MCF 10A (cell line): ENCODE data around the gene ANKRD34A. TPM values are rescaled to one million over a fixed set of nuclear protein-coding genes. Genes with fewer than 3 reads are reported as not detected.

Source experiments
- BruUV-seq: library from RNA; stranded (reverse); fragments of 400-500 nt; replicated peaks from 2 replicates; lab custom pipeline; 2021; lab: Mats Ljungman, UMichigan
- CTCF ChIA-PET: fragments of 300-600 bp; sonication (Branson Sonifier 250); formaldehyde crosslinking; extraction: SDS; loops from one replicate; lab custom pipeline; 2021; ENCODE audit warnings: antibody characterized with exemption, inconsistent platforms; lab: Yijun Ruan, JAX
- POLR2A ChIA-PET: fragments of 300-600, 350-650 bp; sonication (Branson Sonifier 250); formaldehyde crosslinking; extraction: SDS; loops from one replicate; lab custom pipeline; 2020; ENCODE audit warnings: antibody characterized with exemption, inconsistent platforms; lab: Yijun Ruan, JAX
- DNase-seq: peaks from one replicate; pipeline ENCODE4 v3.0.0-alpha.2; 2018; ENCODE audit not compliant: unreplicated experiment
- H3K27ac Mint-ChIP-seq: one replicate; pipeline ENCODE4 v1.8.0; 2022; ENCODE audit warnings: mild to moderate bottlenecking, low read depth, mixed read lengths; ENCODE audit not compliant: unreplicated experiment
- H3K27me3 Mint-ChIP-seq: one replicate; pipeline ENCODE4 v1.8.0; 2022; ENCODE audit warnings: mixed read lengths; ENCODE audit not compliant: insufficient read depth, unreplicated experiment
- H3K36me3 Mint-ChIP-seq: one replicate; pipeline ENCODE4 v1.8.0; 2022; ENCODE audit warnings: mild to moderate bottlenecking, moderate library complexity, mixed read lengths; ENCODE audit not compliant: insufficient read depth, unreplicated experiment
- H3K4me1 Mint-ChIP-seq: one replicate; pipeline ENCODE4 v1.8.0; 2022; ENCODE audit warnings: mixed read lengths; ENCODE audit not compliant: insufficient read depth, unreplicated experiment
- H3K4me3 Mint-ChIP-seq: one replicate; pipeline ENCODE4 v1.8.0; 2022; ENCODE audit warnings: mild to moderate bottlenecking, moderate library complexity, mixed read lengths; ENCODE audit not compliant: unreplicated experiment
- H3K9me3 Mint-ChIP-seq: one replicate; pipeline ENCODE4 v1.8.0; 2022; ENCODE audit warnings: mixed read lengths; ENCODE audit not compliant: unreplicated experiment
- CTCF ChIP-seq: fragments of 200-600 bp; IDR thresholded peaks from one replicate; pipeline ENCODE4 v1.8.0; 2022; ENCODE audit warnings: antibody characterized with exemption, mild to moderate bottlenecking; ENCODE audit not compliant: unreplicated experiment
- intact Hi-C: fragments of 100-400 bp; cut with micrococcal nuclease; formaldehyde crosslinking; loops from 2 replicates; pipeline ENCODE4 v1.14.1; 2022
- total RNA-seq: library from RNA; stranded (reverse); gene quantifications from 2 replicates; pipeline ENCODE4 v1.2.3, GENCODE V29; 2022

ANKRD34A gene
- total RNA-seq, 1 experiment from 2014 or later, result 2.6 TPM

GRCh38 chr1:145961109-145961424, 3.3 kb downstream of the ANKRD34A start:
- BruUV-seq, result no TSS peak
- intact Hi-C loops, result loop anchor here (5.0 kb wide), 1 partner anchor 54 kb away; no protein-coding TSS in a partner anchor
- POLR2A ChIA-PET, result interaction anchor here (0.6 kb wide), 1 partner anchor 103 kb away, joined by 3 read pairs; no protein-coding TSS in a partner anchor
- H3K27me3 Mint-ChIP-seq, result no peaks in the 10 kb centered on the region
- DNase-seq, result no peak
- no peak overlapping the region for H3K27ac Mint-ChIP-seq
- peaks cover 67% of the 10 kb centered on the region for H3K4me1 Mint-ChIP-seq
- H3K4me3 Mint-ChIP-seq, result peak overlapping the region; percentile 52
- CTCF ChIA-PET, result interaction anchor here (1.1 to 9.1 kb wide), 2 partner anchors 18 to 69 kb away, joined by 3 to 145 read pairs; no protein-coding TSS in a partner anchor
- H3K36me3 Mint-ChIP-seq, result peaks cover 5% of the 10 kb centered on the region
- TF ChIP-seq CTCF, result no peak
- no peaks in the 10 kb centered on the region for H3K9me3 Mint-ChIP-seq

- Mint-ChIP-seq H3K9me3 (no peaks in the 10 kb centered on the region), H3K4me3 (peak overlapping the region; percentile 52), H3K36me3 (peaks cover 5% of the 10 kb centered on the region), H3K27me3 (no peaks in the 10 kb centered on the region), H3K27ac (no peak overlapping the region), H3K4me1 (peaks cover 72% of the 10 kb centered on the region)
- BruUV-seq, result no TSS peak
- TF ChIP-seq CTCF, result no peak
- DNase-seq, result no peak
- intact Hi-C loops, result loop anchor here (5.0 kb wide), 1 partner anchor 53 kb away; no protein-coding TSS in a partner anchor
- ChIA-PET CTCF (interaction anchor here (0.6 to 1.1 kb wide), 2 partner anchors 68 to 115 kb away, joined by 3 read pairs; no protein-coding TSS in a partner anchor), POLR2A (interaction anchor here (0.6 to 0.7 kb wide), 2 partner anchors 29 to 103 kb away, joined by 3 read pairs; no protein-coding TSS in a partner anchor)
Observed at GRCh38 chr1:145960468-145961108, 3.8 kb downstream of the ANKRD34A start.

DNA sequence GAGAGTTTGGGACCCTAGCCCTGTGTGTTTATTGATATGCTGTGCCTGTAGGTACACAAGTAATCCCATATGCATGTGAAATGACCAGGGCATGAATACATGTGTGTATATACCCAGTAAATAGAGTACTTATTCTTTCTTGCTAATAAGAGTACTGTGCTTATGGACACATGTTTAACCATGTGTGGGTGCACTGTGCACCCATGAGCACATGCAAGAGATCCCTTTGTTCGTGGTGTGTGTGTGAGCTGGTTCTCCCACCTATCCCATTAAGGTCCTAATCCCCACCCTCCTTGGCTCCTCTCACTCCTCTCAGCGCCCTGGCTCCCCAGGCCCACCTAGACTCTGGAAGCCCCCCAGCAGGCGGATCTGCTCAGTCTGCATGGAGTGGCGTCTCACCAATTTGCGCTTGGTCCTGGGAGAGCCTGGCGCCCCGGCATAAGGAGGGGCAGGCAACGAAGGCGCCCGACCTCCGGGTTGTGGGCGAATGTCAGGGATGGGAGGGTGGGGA, 4.4 kb downstream of the ANKRD34A start:
- Mint-ChIP-seq H3K9me3 (no peaks in the 10 kb centered on the region), H3K4me3 (no peak overlapping the region), H3K27me3 (no peaks in the 10 kb centered on the region), H3K27ac (peak overlapping the region; percentile 5), H3K4me1 (peaks cover 74% of the 10 kb centered on the region), H3K36me3 (peaks cover 5% of the 10 kb centered on the region)
- intact Hi-C loops, result loop anchor here (5.0 kb wide), 1 partner anchor 53 kb away; no protein-coding TSS in a partner anchor
- POLR2A ChIA-PET, result interaction anchor here (0.7 kb wide), 2 partner anchors 28 to 182 kb away, joined by 3 read pairs; no protein-coding TSS in a partner anchor
- no peak for DNase-seq
- no TSS peak for BruUV-seq
- TF ChIP-seq CTCF, result no peak
- CTCF ChIA-PET, result interaction anchor here (0.6 to 3.8 kb wide), 4 partner anchors 18 to 114 kb away, joined by 3 to 32 read pairs (median 15); no protein-coding TSS in a partner anchor

DNA sequence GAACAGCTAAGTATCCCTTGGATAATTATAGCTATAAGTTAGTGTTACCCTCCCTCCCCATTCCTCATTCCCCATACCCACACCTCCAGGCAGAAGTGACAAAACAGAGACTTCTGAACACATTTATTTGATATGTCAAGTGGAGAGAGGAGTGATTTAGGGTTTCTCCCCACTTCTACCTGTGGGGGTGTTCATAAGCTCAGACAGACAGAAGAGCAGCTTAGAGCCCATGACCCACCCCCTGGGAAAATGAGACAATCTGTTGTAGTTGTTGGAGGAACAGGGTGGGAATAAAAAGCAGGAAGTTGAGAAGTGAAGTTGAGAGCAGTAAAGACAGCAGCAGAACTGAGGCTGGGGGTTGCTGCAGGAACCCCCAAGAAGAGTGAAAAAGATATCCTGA, 5.0 kb downstream of the ANKRD34A start:
- Mint-ChIP-seq H3K4me3 (no peak overlapping the region), H3K9me3 (no peaks in the 10 kb centered on the region), H3K4me1 (peaks cover 78% of the 10 kb centered on the region), H3K27ac (peak overlapping the region; percentile 5), H3K36me3 (peaks cover 5% of the 10 kb centered on the region), H3K27me3 (no peaks in the 10 kb centered on the region)
- POLR2A ChIA-PET, result interaction anchor here (0.7 to 7.0 kb wide), 6 partner anchors 14 to 181 kb away, joined by 3 to 136 read pairs (median 41); partner anchors contain the start of genes RBM8A and TXNIP
- BruUV-seq, result no TSS peak
- intact Hi-C loops, result no loop called here
- CTCF ChIA-PET, result interaction anchor here (1.8 to 3.8 kb wide), 5 partner anchors 19 to 100 kb away, joined by 7 to 32 read pairs (median 16); partner anchors contain the start of genes ITGA10, PIAS3 and RBM8A
- DNase-seq, result no peak
- no peak for TF ChIP-seq CTCF
